HepG2 (cell line): ENCODE measurements around the gene PPP1R27.

ENCODE experiments used
- CBFB ChIP-seq: sonication (generic); formaldehyde crosslinking; IDR thresholded peaks from 2 replicates; pipeline ENCODE4 v1.4.0; 2020; ENCODE audit warnings: missing genetic modification reagents
- EZH2 ChIP-seq: conservative IDR thresholded peaks from 2 replicates; pipeline ENCODE4 v1.6.1; 2012; ENCODE audit warnings: mild to moderate bottlenecking, low read depth, low read length, moderate library complexity
- POLR2A ChIP-seq, 2 experiments: IDR thresholded peaks; 2 replicates each; pipeline ENCODE4 v1.6.1; 2011; ENCODE audit warnings: low read depth in 2 of 2, low read length in 2 of 2, mild to moderate bottlenecking in 1 of 2, moderate library complexity in 1 of 2; ENCODE audit not compliant: insufficient read depth in 1 of 2
- REPIN1 ChIP-seq: sonication (generic); formaldehyde crosslinking; IDR thresholded peaks from 2 replicates; pipeline ENCODE4 v1.8.0; 2022; ENCODE audit warnings: missing genetic modification reagents, low read depth, mild to moderate bottlenecking, borderline replicate concordance
- STAT5B ChIP-seq: sonication (generic); formaldehyde crosslinking; IDR thresholded peaks from 2 replicates; pipeline ENCODE4 v1.4.0; 2020; ENCODE audit warnings: missing genetic modification reagents
- TBP ChIP-seq: sonication (generic); formaldehyde crosslinking; IDR thresholded peaks from 2 replicates; pipeline ENCODE4 v1.5.0; 2020; ENCODE audit warnings: missing genetic modification reagents
- TOE1 ChIP-seq: sonication (generic); formaldehyde crosslinking; IDR thresholded peaks from 2 replicates; pipeline ENCODE4 v1.4.0; 2020; ENCODE audit warnings: mild to moderate bottlenecking, missing genetic modification reagents
- ZKSCAN1 ChIP-seq: fragments of 150-350 bp; IDR thresholded peaks from 2 replicates; pipeline ENCODE4 v1.6.1; 2014; ENCODE audit warnings: low read length
- ZNF280D ChIP-seq: sonication (generic); formaldehyde crosslinking; IDR thresholded peaks from 2 replicates; pipeline ENCODE4 v1.5.1; 2020; ENCODE audit warnings: mild to moderate bottlenecking, missing genetic modification reagents
- ZNF782 ChIP-seq: sonication (generic); formaldehyde crosslinking; IDR thresholded peaks from 2 replicates; pipeline ENCODE4 v1.4.0; 2020; ENCODE audit warnings: missing genetic modification reagents, mild to moderate bottlenecking, borderline replicate concordance
- TF ChIP-seq, protein P1 (sequence below): sonication (generic); formaldehyde crosslinking; IDR thresholded peaks from 2 replicates; pipeline ENCODE4 v1.5.0; 2020; ENCODE audit warnings: mild to moderate bottlenecking, missing genetic modification reagents, moderate library complexity
- TF ChIP-seq, protein P2 (sequence below): sonication (generic); formaldehyde crosslinking; IDR thresholded peaks from 2 replicates; pipeline ENCODE4 v1.4.0; 2020; ENCODE audit warnings: missing genetic modification reagents
- TF ChIP-seq, protein P3 (sequence below): sonication (generic); formaldehyde crosslinking; IDR thresholded peaks from 2 replicates; pipeline ENCODE4 v1.4.0; 2020; ENCODE audit warnings: missing genetic modification reagents, borderline replicate concordance

DNA sequence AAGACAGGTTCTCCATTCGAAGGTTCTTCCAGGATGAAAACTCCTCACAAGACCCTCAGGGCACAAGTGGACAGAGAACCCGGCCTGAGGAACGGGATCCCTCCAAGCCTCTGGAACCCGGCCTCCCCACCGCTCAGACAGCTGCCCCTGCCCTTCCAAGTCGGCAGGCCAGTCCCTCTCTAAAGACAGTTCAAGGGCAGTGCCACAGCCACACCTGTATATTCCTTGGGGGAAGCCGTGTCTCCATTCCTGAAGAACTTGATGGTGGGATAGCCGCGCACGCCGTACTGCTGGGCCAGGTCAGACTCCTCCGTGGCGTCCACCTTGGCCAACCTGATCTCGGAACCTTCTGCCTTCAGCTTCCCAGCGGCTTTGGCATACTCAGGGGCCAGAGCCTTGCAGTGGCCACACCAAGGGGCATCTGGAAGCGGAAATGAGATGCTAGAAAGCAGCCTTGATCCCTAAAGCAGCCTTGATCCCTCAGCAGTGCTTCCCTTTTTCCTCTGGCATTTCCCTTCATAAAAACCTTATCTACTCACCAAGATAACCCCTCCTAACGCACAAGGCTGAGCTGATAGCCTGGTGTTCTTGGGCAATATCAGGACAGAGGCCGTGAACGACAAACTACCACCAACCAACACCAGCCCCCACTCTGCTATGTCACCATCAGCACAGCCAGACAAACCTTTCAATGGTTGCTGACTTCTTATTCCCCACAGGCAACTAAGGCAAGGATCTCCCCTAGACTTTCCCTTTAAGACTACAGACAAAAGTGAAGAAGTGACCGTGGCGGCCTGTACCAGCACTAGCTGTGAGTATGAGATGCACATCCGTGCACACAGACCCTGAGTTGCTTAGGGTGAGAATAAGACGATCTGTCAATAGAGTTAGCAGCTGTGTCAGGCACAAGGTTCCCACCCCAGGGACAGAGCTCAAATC lies 24.4 kb upstream of the PPP1R27 start:
- TF ChIP-seq, protein P1, sequence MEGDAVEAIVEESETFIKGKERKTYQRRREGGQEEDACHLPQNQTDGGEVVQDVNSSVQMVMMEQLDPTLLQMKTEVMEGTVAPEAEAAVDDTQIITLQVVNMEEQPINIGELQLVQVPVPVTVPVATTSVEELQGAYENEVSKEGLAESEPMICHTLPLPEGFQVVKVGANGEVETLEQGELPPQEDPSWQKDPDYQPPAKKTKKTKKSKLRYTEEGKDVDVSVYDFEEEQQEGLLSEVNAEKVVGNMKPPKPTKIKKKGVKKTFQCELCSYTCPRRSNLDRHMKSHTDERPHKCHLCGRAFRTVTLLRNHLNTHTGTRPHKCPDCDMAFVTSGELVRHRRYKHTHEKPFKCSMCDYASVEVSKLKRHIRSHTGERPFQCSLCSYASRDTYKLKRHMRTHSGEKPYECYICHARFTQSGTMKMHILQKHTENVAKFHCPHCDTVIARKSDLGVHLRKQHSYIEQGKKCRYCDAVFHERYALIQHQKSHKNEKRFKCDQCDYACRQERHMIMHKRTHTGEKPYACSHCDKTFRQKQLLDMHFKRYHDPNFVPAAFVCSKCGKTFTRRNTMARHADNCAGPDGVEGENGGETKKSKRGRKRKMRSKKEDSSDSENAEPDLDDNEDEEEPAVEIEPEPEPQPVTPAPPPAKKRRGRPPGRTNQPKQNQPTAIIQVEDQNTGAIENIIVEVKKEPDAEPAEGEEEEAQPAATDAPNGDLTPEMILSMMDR = no peak
- TF ChIP-seq, protein P2, sequence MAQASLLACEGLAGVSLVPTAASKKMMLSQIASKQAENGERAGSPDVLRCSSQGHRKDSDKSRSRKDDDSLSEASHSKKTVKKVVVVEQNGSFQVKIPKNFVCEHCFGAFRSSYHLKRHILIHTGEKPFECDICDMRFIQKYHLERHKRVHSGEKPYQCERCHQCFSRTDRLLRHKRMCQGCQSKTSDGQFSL (CRISPR knock-in tag) = no peak; the same call in 1 of the 2 replicates
- no peak for TF ChIP-seq REPIN1
- no peak for TF ChIP-seq STAT5B
- no peak for TF ChIP-seq ZNF280D (CRISPR knock-in tag)
- TF ChIP-seq ZNF782 (CRISPR knock-in tag) = no peak
- TF ChIP-seq, protein P3, sequence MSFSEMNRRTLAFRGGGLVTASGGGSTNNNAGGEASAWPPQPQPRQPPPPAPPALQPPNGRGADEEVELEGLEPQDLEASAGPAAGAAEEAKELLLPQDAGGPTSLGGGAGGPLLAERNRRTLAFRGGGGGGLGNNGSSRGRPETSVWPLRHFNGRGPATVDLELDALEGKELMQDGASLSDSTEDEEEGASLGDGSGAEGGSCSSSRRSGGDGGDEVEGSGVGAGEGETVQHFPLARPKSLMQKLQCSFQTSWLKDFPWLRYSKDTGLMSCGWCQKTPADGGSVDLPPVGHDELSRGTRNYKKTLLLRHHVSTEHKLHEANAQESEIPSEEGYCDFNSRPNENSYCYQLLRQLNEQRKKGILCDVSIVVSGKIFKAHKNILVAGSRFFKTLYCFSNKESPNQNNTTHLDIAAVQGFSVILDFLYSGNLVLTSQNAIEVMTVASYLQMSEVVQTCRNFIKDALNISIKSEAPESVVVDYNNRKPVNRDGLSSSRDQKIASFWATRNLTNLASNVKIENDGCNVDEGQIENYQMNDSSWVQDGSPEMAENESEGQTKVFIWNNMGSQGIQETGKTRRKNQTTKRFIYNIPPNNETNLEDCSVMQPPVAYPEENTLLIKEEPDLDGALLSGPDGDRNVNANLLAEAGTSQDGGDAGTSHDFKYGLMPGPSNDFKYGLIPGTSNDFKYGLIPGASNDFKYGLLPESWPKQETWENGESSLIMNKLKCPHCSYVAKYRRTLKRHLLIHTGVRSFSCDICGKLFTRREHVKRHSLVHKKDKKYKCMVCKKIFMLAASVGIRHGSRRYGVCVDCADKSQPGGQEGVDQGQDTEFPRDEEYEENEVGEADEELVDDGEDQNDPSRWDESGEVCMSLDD (CRISPR knock-in tag) = no peak
- no peak for TF ChIP-seq TOE1 (CRISPR knock-in tag)
- TF ChIP-seq ZKSCAN1 = no peak
- TF ChIP-seq POLR2A (IDR thresholded peaks at IDR 0.05; ENCODE audit: insufficient read depth in 1 of 2, low read depth in 2 of 2, low read length in 2 of 2) = no peak
- no peak for TF ChIP-seq EZH2
- no peak for TF ChIP-seq TBP
- no peak for TF ChIP-seq CBFB (CRISPR knock-in tag)
